Mammary epithelial cell (primary cell): ENCODE data around the gene CDH12.

Experiments used
- CTCF ChIP-seq, 2 donors: IDR thresholded peaks in 1 of 2; conservative IDR thresholded peaks in 1 of 2; 2 replicates each; pipeline ENCODE4 v1.5.1; 2011 to 2012; ENCODE audit warnings: inconsistent platforms in 2 of 2, low read length in 2 of 2, mild to moderate bottlenecking in 2 of 2, control low read depth in 1 of 2, low read depth in 1 of 2; ENCODE audit not compliant: insufficient read depth in 1 of 2; ENCODE audit errors: extremely low read depth in 1 of 2
- EZH2 ChIP-seq: IDR thresholded peaks from 2 replicates; pipeline ENCODE4 v1.6.1; 2012; ENCODE audit warnings: low read length, inconsistent platforms, borderline replicate concordance

DNA sequence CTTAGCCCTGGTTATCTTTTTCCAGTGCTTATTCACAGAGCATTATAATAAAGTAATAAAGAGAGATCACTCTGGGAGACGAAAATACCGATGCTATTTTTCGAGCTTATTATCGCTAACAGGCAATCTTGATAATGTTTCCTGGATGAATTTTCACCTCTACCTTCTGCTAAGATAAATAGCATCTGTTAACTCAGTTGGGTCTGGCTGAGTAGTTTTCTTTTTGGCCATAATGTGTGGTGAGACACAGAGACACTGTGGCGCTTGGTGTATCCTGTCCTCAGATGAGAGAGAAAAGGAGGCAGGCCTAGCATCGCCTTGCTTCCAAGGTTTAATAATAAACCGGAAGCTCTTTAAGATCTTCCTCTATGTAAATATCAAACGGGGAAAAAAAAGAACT is 46.2 kb upstream of the CDH12 start:
- TF ChIP-seq CTCF (conservative IDR thresholded peaks at IDR 0.05 in 1 of 2, IDR thresholded peaks at IDR 0.05 in 1 of 2; ENCODE audit: extremely low read depth in 1 of 2, insufficient read depth in 1 of 2, low read depth in 1 of 2, low read length in 2 of 2), result no peak
- no peak for TF ChIP-seq EZH2
